HG03460 (cell line): ENCODE measurements around the gene MCM3AP.
A peak's percentile ranks its signal among the peaks of the same experiment; 100 is the strongest.

Experiments used
- ATAC-seq: cut with Tn5 transposase; IDR thresholded peaks from one replicate; pipeline ENCODE4 v1.9.1; 2021; ENCODE audit not compliant: unreplicated experiment

The MCM3AP gene

GRCh38 chr21:46274797-46275390 is 10.5 kb downstream of the MCM3AP start:
- ATAC-seq = no peak

- ATAC-seq = no peak
Observed at GRCh38 chr21:46273341-46273740, 12.1 kb downstream of the MCM3AP start.

GRCh38 chr21:46269466-46269865 is 15.9 kb downstream of the MCM3AP start:
- ATAC-seq = no peak

DNA sequence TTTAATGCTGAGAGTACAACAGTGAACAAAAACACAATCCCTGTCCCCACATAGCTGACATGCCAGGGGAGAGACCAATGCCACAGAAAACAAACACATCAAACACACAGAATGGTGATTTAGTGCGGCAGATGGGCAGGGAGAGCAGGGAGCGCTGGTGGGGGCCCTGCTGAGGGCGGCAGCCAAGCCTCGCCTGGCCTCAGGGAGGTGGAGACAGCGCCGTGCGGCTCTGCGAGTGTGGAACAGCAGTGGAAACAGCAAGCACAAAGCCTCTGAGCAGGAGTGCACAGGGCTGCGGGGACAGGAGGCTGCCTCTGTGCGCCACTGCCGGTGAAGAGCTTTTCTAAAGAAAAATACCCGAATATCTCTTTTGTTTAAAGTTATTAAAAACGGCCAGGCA is 17.0 kb downstream of the MCM3AP start:
- no peak for ATAC-seq

- ATAC-seq = no peak
Observed at GRCh38 chr21:46266946-46267345, 18.5 kb downstream of the MCM3AP start.

DNA sequence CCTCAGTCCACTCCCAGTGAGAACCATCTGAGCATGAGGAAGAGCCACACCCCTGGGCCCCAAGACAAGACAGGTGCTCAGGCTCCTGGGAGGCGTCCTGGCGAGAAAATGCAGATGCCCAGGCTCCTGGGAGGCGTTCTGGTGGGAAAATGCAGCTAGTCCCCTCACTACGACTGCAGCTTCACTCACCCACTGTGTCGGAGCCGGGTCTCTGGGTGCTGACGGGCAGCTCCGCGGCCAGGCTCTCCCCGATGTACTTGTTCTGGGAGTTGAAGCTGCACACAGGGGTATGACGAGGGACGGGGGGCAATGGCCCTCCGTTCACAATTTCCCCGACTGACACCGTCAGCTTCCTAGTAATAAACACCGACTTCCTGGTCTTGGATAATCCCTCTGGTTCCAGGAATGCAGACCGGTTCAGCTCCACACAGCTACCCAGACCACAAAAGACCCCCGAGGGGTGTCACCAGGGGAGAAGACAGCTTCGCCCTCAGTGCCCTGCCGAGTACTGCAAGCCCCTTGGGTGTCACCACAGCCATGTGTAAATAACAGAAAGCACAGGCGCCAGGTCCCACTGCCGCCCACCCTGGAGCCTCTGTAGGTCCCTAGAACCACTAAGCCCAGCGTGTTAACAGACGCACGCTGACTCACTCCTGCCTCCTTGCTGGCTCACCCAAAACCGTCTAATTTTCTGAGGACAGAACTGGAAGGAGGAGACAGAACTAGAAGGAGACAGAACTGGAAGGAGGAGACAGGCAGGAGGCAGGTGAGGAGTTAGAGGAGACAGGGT is 19.5 kb downstream of the MCM3AP start:
- ATAC-seq = no peak

GRCh38 chr21:46264690-46265144 is 20.7 kb downstream of the MCM3AP start:
- no peak for ATAC-seq

DNA sequence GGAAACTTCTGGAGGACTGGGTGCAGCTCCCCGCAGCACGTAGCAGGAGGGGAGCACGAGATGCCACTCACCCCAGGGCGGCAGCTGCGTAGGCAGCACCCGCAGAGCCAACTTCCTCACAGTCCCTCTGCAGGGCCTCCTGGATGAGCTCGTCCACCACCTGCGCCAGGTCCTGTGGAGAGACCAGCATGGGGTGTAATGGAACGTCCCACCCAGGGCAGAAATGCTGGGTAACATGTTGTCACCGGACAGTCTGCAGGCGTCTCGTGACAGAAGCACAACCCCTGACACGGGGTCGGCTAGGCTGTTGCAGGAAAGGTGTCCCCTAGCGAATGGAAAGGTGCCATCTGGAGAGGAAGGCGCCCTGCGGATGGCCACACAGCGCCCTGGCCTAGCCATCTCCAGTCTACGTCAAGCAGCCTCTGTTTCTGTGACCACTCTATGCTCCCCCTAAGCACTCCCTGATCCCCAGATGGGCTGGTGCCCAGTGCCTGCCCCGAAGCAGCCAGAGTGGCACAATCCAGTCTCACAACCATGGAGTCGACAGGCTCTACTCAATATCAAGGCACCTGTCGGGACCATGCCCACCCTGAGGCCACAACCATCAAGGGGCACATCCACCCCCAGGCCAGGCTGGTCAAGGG is 21.2 kb downstream of the MCM3AP start:
- ATAC-seq = no peak

GRCh38 chr21:46256501-46256994 is 28.9 kb downstream of the MCM3AP start:
- no peak for ATAC-seq

DNA sequence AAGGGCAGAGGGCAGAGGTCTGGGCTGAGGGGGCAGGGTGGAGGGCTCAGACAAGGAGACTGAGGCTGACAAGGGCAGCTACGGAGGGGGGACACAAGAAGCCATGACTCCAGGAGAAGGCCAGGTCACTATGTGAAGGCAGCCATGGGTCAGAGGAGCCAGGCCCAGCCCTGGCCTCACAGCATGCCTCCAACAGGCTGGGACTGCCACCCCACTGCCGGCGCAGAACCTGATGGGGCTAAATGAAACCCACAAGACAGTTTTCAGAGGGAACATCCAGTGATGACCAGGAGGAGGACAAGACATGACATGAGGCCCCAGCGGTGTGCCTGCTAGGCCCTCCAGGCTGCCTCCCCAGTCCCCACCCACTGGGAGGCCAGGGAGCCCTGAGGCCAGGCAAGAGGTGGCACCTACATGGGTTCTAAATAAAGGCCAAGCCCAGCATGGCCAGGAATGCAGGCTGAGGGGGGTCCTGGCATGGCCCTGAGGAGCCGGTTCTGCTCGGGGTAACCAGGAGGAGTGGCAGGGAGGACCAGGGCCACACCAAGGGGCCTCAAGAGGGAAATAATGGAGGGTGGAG is 29.6 kb downstream of the MCM3AP start:
- no peak for ATAC-seq

DNA sequence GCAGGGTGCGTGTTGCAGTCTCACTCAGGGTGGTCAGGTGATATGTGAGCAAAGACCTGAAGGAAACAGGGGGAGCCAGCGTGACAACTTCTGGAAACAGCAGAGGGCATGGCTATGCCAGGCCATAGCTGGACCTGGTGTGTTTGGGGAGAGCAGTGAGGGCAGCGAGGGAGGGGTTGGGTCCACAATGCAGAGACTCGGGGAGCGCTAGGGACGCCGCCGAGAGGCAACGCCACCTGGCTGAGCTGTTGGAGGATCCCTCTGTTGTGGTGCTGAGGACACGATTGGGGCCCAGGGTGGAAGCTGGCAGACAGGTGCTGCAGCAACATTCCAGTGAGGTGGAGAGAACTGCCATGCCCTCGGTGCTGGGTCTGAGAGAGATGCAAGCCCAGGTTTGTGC is 30.2 kb downstream of the MCM3AP start:
- no peak for ATAC-seq

DNA sequence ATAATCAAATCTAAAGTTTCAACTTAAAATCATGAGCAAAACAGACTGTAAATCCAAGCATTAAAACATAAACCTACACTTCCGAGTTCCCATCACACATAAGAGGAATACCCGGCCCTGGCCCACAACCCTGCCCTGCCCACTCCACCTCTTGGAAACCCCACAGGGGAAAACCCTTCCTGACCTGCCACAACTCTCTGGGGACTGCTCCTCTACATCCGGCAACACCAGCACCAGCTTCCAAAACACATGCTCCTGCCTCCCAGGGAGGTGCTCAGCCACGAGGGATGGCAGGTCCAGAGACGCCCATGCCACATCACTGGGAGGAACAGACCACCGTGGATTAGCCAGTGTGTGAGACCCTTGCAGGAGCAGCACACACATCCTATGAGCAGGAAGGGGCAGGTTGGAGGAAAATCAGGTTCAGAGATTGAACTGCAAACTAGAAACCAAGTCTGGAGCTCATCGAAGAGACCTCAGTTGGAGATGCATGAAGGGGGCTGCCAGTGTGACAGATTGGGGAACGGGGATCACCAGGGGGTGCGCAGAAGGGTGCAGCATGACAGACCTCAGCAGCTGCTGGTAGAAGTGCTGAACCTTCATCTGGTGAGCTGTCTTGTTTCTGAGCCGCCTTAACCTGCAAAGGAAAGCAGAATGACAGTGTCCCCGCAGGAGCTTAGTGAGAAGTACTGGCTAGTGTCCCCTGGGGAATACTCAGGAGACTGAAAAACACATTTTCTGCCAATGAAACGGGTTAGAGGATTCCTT is 31.0 kb downstream of the MCM3AP start:
- peak; percentile 67 for ATAC-seq

DNA sequence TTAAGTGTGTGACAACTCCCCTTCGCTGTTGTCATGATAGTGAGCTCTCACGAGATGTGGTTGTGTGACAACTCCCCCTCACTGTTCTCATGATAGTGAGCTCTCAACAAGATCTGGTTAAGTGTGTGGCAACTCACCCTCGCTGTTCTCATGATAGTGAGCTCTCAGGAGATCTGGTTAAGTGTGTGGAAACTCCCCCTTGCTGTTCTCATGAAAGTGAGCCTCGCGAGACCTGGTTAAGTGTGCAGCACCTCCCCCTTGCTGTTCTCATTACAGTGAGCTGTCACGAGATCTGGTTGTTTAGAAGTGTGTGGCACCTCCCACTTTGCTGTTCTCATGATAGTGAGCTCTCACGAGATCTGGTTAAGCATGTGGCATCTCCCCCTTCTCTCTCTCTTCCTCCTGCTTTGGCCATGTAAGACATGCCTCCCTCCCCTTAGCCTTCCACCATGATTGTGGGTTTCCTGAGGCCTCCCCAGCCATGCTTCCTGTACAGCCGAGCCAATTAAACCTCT is 31.7 kb downstream of the MCM3AP start:
- peak; percentile 59 for ATAC-seq

DNA sequence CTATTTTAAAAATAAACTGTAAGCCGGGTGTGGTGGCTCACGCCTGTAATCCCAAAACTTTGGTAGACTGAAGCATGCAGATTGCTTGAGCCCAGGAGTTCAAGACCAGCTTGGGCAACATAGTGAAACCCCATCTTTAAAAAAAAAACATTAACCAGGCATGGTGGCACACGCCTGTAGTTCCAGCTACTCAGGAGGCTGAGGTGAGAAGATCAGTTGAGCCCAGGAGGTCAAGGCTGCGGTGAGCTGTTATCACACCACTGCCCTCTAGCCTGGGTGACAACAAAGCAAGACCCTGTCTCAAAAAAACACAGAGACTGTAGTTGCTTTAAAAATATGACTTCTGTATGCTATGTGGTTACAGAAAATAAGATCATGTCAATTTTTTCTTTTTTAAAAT is 32.6 kb downstream of the MCM3AP start:
- ATAC-seq = no peak

GRCh38 chr21:46250146-46250725 is 35.2 kb downstream of the MCM3AP start:
- ATAC-seq = no peak

DNA sequence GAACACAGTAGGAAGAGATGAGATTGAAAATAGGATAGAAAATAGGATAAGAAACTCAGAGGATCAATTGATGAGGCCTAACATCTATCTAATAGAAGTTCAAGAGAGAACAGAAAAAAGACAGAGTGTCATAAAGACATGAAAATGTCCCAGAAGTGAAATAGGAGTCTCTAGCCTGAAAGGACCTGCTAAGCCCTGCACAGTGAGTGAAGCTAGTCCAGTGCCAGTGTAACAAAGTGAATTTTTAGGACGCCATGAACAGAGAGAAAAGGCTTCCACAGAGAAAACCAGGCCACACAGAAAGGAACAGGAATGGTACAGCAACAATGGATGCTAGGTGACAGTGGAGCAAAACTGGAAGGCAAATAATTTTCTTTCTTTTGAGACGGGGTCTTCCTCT is 36.6 kb downstream of the MCM3AP start:
- ATAC-seq = no peak

DNA sequence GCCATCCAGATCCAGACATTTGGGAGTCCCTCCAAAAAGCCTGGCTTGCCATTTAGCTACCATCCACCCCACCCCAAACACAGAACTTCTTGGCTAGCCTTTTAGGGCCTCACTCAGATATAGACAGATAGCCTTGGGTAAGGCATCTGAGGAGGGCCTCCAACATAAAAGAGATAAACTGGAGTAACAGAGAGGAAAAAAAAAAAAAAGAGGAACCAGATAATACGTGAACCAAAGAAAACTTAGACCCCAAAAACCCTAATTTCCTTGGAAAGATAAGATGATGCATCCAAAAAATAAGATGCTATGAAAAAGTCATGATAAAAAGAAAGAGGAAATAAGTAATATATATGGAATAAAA is 37.0 kb downstream of the MCM3AP start:
- ATAC-seq = no peak

DNA sequence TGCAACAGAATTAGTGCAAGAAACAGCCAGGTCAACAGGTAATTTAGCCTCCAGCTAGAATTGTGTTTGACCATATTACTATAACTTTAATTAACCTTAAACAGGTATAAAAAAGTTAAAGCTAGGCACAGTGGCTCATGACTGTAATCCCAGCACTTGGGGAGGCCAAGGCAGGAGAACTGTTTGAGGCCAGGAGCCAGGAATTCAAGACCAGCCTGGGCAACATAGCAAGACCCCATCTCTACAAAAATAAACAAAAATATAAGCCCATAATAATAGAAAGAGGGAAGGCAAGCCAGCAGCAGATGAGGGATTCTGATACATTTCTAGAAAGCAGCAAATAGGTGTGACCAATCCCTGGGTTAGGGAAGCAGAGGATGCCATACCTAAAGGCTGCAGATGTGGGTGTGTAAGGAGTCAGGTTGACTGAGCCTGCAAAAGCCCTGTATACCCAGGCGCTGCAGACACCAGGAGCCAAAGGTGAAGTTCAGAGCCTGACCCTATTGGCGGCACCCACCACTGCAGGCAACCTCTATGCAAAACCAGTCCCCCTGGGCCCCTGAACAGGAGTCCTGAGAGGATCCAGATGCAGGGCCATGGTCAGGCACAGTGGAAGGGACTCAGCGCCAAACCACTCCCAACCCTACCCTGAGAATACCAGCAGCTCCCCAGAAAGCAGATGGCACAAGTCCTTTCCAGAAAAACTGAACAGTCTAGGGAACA is 37.6 kb downstream of the MCM3AP start:
- no peak for ATAC-seq

GRCh38 chr21:46246345-46246744 is 39.1 kb downstream of the MCM3AP start:
- no peak for ATAC-seq
